HCT116 (cell line): ENCODE data around the gene NCLN. TPM values are rescaled to one million over a fixed set of nuclear protein-coding genes. Genes with fewer than 3 reads are reported as not detected.

Experiments
- ATAC-seq: fragments of 200-7000 bp; cut with Tn5 transposase; 2 replicates; pipeline ENCODE4 v1.9.1; 2020; ENCODE audit warnings: mild to moderate bottlenecking, moderate library complexity
- BruUV-seq: library from RNA; stranded (reverse); fragments of 400-500 nt; replicated peaks from 2 replicates; lab custom pipeline; 2021; lab: Mats Ljungman, UMichigan
- CTCF ChIA-PET: fragments of 300-600 bp; sonication (Branson Sonifier 250); formaldehyde crosslinking; loops from one replicate; lab custom pipeline; 2021; ENCODE audit warnings: antibody characterized with exemption; lab: Charles Lee
- POLR2A ChIA-PET: fragments of 300-600, 350-600 bp; sonication (Branson Sonifier 250); formaldehyde crosslinking; loops from one replicate; lab custom pipeline; 2021; ENCODE audit warnings: antibody characterized with exemption; lab: Charles Lee
- RAD21 ChIA-PET, 2 experiments: fragments of 300-600 bp; sonication (Branson Sonifier 250); formaldehyde crosslinking; loops; one replicate each; lab custom pipeline; 2023; ENCODE audit warnings: low total read pairs in 2 of 2; ENCODE audit not compliant: uncharacterized antibody in 2 of 2, unreplicated experiment in 2 of 2, low non-redundant PET in 1 of 2; lab: Charles Lee
- DNase-seq: peaks from one replicate; pipeline ENCODE4 v3.0.0-alpha.2; 2010; ENCODE audit warnings: low read depth, low spot score
- H2AFZ ChIP-seq: fragments of 200-600 bp; shearing (Covaris generic), sonication (generic); 2 replicates; pipeline ENCODE4 v1.6.1; 2017; ENCODE audit warnings: low read depth, mixed run types, mixed read lengths, antibody characterized with exemption, low read length; ENCODE audit not compliant: poor library complexity, severe bottlenecking
- H3K27ac ChIP-seq: 2 replicates; pipeline ENCODE4 v1.5.1; 2012; ENCODE audit warnings: low read depth, low read length
- H3K27me3 ChIP-seq: fragments of 200-600 bp; sonication (generic); 2 replicates; pipeline ENCODE4 v1.6.1; 2016; ENCODE audit warnings: mixed run types, low read length, mixed read lengths; ENCODE audit not compliant: insufficient read depth
- H3K36me3 ChIP-seq, 2 experiments: fragments of 200-500 bp in 1 of 2; fragments of 200-600 bp in 1 of 2; sonication (Bioruptor generic) in 1 of 2; sonication (generic) in 1 of 2; 2 replicates each; pipeline versions ENCODE4 v1.5.1 to v1.6.1; 2014 to 2016; ENCODE audit warnings: low read length in 2 of 2, inconsistent platforms in 1 of 2, mixed read lengths in 1 of 2, mixed run types in 1 of 2; ENCODE audit not compliant: insufficient read depth in 2 of 2, control insufficient read depth in 1 of 2
- H3K4me1 ChIP-seq, 2 experiments: fragments of 200-600 bp in 1 of 2; sonication (generic) in 1 of 2; 2 replicates each; pipeline versions ENCODE4 v1.5.1 to v1.6.1; 2012 to 2017; ENCODE audit warnings: low read length in 2 of 2, inconsistent platforms in 1 of 2, mild to moderate bottlenecking in 1 of 2, mixed read lengths in 1 of 2, mixed run types in 1 of 2, moderate library complexity in 1 of 2; ENCODE audit not compliant: insufficient read depth in 2 of 2, control insufficient read depth in 1 of 2
- H3K4me2 ChIP-seq: fragments of 200-600 bp; sonication (generic); 2 replicates; pipeline ENCODE4 v1.6.1; 2017; ENCODE audit warnings: mixed run types, low read length, mixed read lengths
- H3K4me3 ChIP-seq, 2 experiments: fragments of 200-600 bp in 1 of 2; sonication (generic) in 1 of 2; replicated peaks in 1 of 2; 2 replicates each; pipeline ENCODE4 v1.5.1; 2011 to 2016; ENCODE audit warnings: low read length in 2 of 2, control low read depth in 1 of 2, low read depth in 1 of 2, mild to moderate bottlenecking in 1 of 2, mixed read lengths in 1 of 2, mixed run types in 1 of 2
- H3K79me2 ChIP-seq: fragments of 200-600 bp; sonication (generic); 2 replicates; pipeline ENCODE4 v1.6.1; 2017; ENCODE audit warnings: mild to moderate bottlenecking, mixed run types, low read length, moderate library complexity, mixed read lengths; ENCODE audit not compliant: insufficient read depth
- H3K9ac ChIP-seq: fragments of 200-600 bp; sonication (generic); 2 replicates; pipeline ENCODE4 v1.6.1; 2016; ENCODE audit warnings: low read length, mixed read lengths
- H3K9me2 ChIP-seq: fragments of 200-600 bp; sonication (generic), shearing (Covaris generic); 2 replicates; pipeline ENCODE4 v1.6.1; 2017; ENCODE audit warnings: mixed run types, mild to moderate bottlenecking, moderate library complexity; ENCODE audit not compliant: insufficient read depth
- H3K9me3 ChIP-seq, 2 experiments: fragments of 200-500 bp in 1 of 2; fragments of 200-600 bp in 1 of 2; sonication (Bioruptor generic) in 1 of 2; sonication (generic) in 1 of 2; 2 replicates each; pipeline ENCODE4 v1.6.1; 2014 to 2017; ENCODE audit warnings: low read length in 2 of 2, mixed read lengths in 2 of 2, inconsistent platforms in 1 of 2, low read depth in 1 of 2, mild to moderate bottlenecking in 1 of 2, mixed run types in 1 of 2, moderate library complexity in 1 of 2; ENCODE audit not compliant: control insufficient read depth in 1 of 2, insufficient read depth in 1 of 2
- H4K20me1 ChIP-seq: fragments of 200-600 bp; sonication (generic), shearing (Covaris generic); 2 replicates; pipeline ENCODE4 v1.6.1; 2017; ENCODE audit warnings: mixed run types, mild to moderate bottlenecking, moderate library complexity; ENCODE audit not compliant: insufficient read depth
- ATF3 ChIP-seq: IDR thresholded peaks from 2 replicates; pipeline ENCODE4 v1.6.1; 2012
- CBX3 ChIP-seq: IDR thresholded peaks from 2 replicates; pipeline ENCODE4 v1.6.1; 2012; ENCODE audit warnings: low read depth
- CEBPB ChIP-seq: IDR thresholded peaks from 2 replicates; pipeline ENCODE4 v1.6.1; 2012; ENCODE audit warnings: low read depth
- CTCF ChIP-seq, 3 experiments: fragments of 200-600 bp in 1 of 3; sonication (generic) in 1 of 3; IDR thresholded peaks in 2 of 3; conservative IDR thresholded peaks in 1 of 3; 2 replicates each; pipeline ENCODE4 v1.5.1; 2012 to 2017; ENCODE audit warnings: low read depth in 2 of 3, low read length in 2 of 3, antibody characterized with exemption in 1 of 3, borderline replicate concordance in 1 of 3, control low read depth in 1 of 3, mild to moderate bottlenecking in 1 of 3, mixed read lengths in 1 of 3, mixed run types in 1 of 3, moderate library complexity in 1 of 3; ENCODE audit not compliant: insufficient read depth in 1 of 3
- EGR1 ChIP-seq: IDR thresholded peaks from 2 replicates; pipeline ENCODE4 v1.6.1; 2012; ENCODE audit warnings: low read depth
- ELF1 ChIP-seq: IDR thresholded peaks from 2 replicates; pipeline ENCODE4 v1.6.1; 2012; ENCODE audit warnings: low read depth, borderline replicate concordance
- EZH2 ChIP-seq: fragments of 200-600 bp; sonication (generic); IDR thresholded peaks from 2 replicates; pipeline ENCODE4 v1.6.1; 2017; ENCODE audit warnings: antibody characterized with exemption, mixed run types
- FOSL1 ChIP-seq: IDR thresholded peaks from 2 replicates; pipeline ENCODE4 v1.6.1; 2012; ENCODE audit warnings: low read depth
- JUND ChIP-seq: IDR thresholded peaks from 2 replicates; pipeline ENCODE4 v1.6.1; 2012
- MAX ChIP-seq: IDR thresholded peaks from 2 replicates; pipeline ENCODE4 v1.6.1; 2012
- POLR2A ChIP-seq: IDR thresholded peaks from 2 replicates; pipeline ENCODE4 v1.7.0; 2011; ENCODE audit warnings: borderline replicate concordance; ENCODE audit not compliant: insufficient read depth, insufficient read length; ENCODE audit errors: extremely low read depth
- REST ChIP-seq: IDR thresholded peaks from 2 replicates; pipeline ENCODE4 v1.6.1; 2012; ENCODE audit warnings: low read depth
- SIN3A ChIP-seq: IDR thresholded peaks from 2 replicates; pipeline ENCODE4 v1.6.1; 2012; ENCODE audit warnings: low read depth
- SP1 ChIP-seq: IDR thresholded peaks from 2 replicates; pipeline ENCODE4 v1.6.1; 2012; ENCODE audit warnings: low read depth
- SRF ChIP-seq: IDR thresholded peaks from 2 replicates; pipeline ENCODE4 v1.6.1; 2012; ENCODE audit warnings: low read depth
- TCF7L2 ChIP-seq: IDR thresholded peaks from 2 replicates; pipeline ENCODE4 v1.7.0; 2011; ENCODE audit warnings: borderline replicate concordance, inconsistent platforms; ENCODE audit not compliant: insufficient read depth, insufficient read length; ENCODE audit errors: extremely low read depth
- YY1 ChIP-seq: IDR thresholded peaks from 2 replicates; pipeline ENCODE4 v1.6.1; 2011; ENCODE audit warnings: low read length, low read depth, moderate library complexity, mild to moderate bottlenecking; ENCODE audit not compliant: insufficient replicate concordance; ENCODE audit errors: extremely low read depth
- ZBTB33 ChIP-seq: IDR thresholded peaks from 2 replicates; pipeline ENCODE4 v1.6.1; 2011; ENCODE audit warnings: mild to moderate bottlenecking, low read length, moderate library complexity; ENCODE audit not compliant: insufficient replicate concordance; ENCODE audit errors: extremely low read depth
- ZNF274 ChIP-seq: fragments of 200-500 bp; sonication (Bioruptor generic); IDR thresholded peaks from 2 replicates; pipeline ENCODE4 v1.6.1; 2014; ENCODE audit warnings: mild to moderate bottlenecking, low read depth, low read length, inconsistent platforms
- intact Hi-C: fragments of 100-400 bp; cut with micrococcal nuclease; formaldehyde crosslinking; loops from 2 replicates; pipeline ENCODE4 v1.10.0; 2022
- total RNA-seq: library from RNA; stranded (reverse); gene quantifications from one replicate; pipeline ENCODE4 v1.2.1, GENCODE V29; 2021; ENCODE audit not compliant: unreplicated experiment

NCLN gene
- total RNA-seq, 1 experiment from 2014 or later, result 119 TPM

- H2AFZ ChIP-seq, result no peak overlapping the region
- peak overlapping the region; percentile 31; the same call in 1 of the 2 replicates for H3K27ac ChIP-seq
- H3K9me2 ChIP-seq, result no peaks in the 10 kb centered on the region
- TF ChIP-seq JUND, result no peak
- no peak for TF ChIP-seq SRF
- TF ChIP-seq POLR2A, result no peak
- TF ChIP-seq REST, result no peak
- no peak for TF ChIP-seq ELF1
- no peak for TF ChIP-seq FOSL1
- TF ChIP-seq SIN3A, result no peak
- no peak for TF ChIP-seq ZBTB33
- no peak for TF ChIP-seq MAX
- no peak for TF ChIP-seq EZH2
- no peak for TF ChIP-seq CTCF (IDR thresholded peaks at IDR 0.05 in 2 of 3, conservative IDR thresholded peaks at IDR 0.05 in 1 of 3; ENCODE audit: borderline replicate concordance in 1 of 3, insufficient read depth in 1 of 3, low read depth in 2 of 3, low read length in 2 of 3)
- TF ChIP-seq CBX3, result no peak
- TF ChIP-seq ATF3, result no peak
- TF ChIP-seq SP1, result no peak
- no peak for TF ChIP-seq TCF7L2
- TF ChIP-seq EGR1, result no peak
- TF ChIP-seq CEBPB, result no peak
- TF ChIP-seq ZNF274, result no peak
- TF ChIP-seq YY1, result no peak
- H3K9me3 ChIP-seq, result no peaks in the 10 kb centered on the region
- POLR2A ChIA-PET, result no interaction called here
- BruUV-seq, result no TSS peak
- RAD21 ChIA-PET, result interaction anchor here in 1 of 2 experiments (1.5 kb wide), 1 partner anchor 14 kb away, joined by 3 read pairs; no protein-coding TSS in a partner anchor
- H3K27me3 ChIP-seq, result no peaks in the 10 kb centered on the region
- no peak overlapping the region for H3K4me3 ChIP-seq
- no peak for ATAC-seq
- H3K9ac ChIP-seq, result 0 out of 2 replicates have a peak overlapping the region, but pooled peaks have one; percentile 55
- intact Hi-C loops, result no loop called here
- peak overlapping the region; percentile 76 for H3K4me2 ChIP-seq
- DNase-seq, result no peak
- peaks cover 12 to 18% of the 10 kb centered on the region in 2 experiments for H3K4me1 ChIP-seq
- no peaks in the 10 kb centered on the region for H3K36me3 ChIP-seq
- CTCF ChIA-PET, result interaction anchor here (1.0 to 8.1 kb wide), 3 partner anchors 14 to 180 kb away, joined by 3 to 45 read pairs (median 4); no protein-coding TSS in a partner anchor
- no peaks in the 10 kb centered on the region for H4K20me1 ChIP-seq
- no peaks in the 10 kb centered on the region for H3K79me2 ChIP-seq
Measured at GRCh38 chr19:3142781-3143337, 42.9 kb upstream of the NCLN start.
